Naive B cell (primary cell): Measurements from ENCODE around the gene PTGFR. TPM values are rescaled to one million over a fixed set of nuclear protein-coding genes. Genes with fewer than 3 reads are reported as not detected.

Source experiments
- ATAC-seq, 2 donors: fragments of 150-1000 bp; cut with Tn5 transposase; 2 replicates each; pipeline ENCODE4 v1.10.0; 2021; ENCODE audit warnings: low read depth in 2 of 2, mild to moderate bottlenecking in 2 of 2, moderate library complexity in 2 of 2
- DNase-seq: peaks from one replicate; pipeline ENCODE4 v3.0.0; 2022
- H3K27ac Mint-ChIP-seq, 6 donors: one replicate each; pipeline ENCODE4 v1.8.0; 2020 to 2022; ENCODE audit warnings: mild to moderate bottlenecking in 6 of 6, mixed read lengths in 6 of 6, moderate library complexity in 5 of 6, inconsistent platforms in 2 of 6
- H3K27me3 Mint-ChIP-seq, 3 donors: one replicate each; pipeline ENCODE4 v1.8.0; 2021 to 2022; ENCODE audit warnings: mixed read lengths in 3 of 3, mild to moderate bottlenecking in 1 of 3
- H3K36me3 Mint-ChIP-seq, 2 donors: one replicate each; pipeline ENCODE4 v1.8.0; 2020 to 2022; ENCODE audit warnings: mixed read lengths in 2 of 2, inconsistent platforms in 1 of 2, mild to moderate bottlenecking in 1 of 2
- H3K4me1 Mint-ChIP-seq, 3 donors: one replicate each; pipeline ENCODE4 v1.8.0; 2020 to 2022; ENCODE audit warnings: mixed read lengths in 3 of 3, inconsistent platforms in 1 of 3, mild to moderate bottlenecking in 1 of 3, moderate library complexity in 1 of 3
- H3K4me3 Mint-ChIP-seq, 8 donors: one replicate each; pipeline ENCODE4 v1.8.0; 2020 to 2022; ENCODE audit warnings: mild to moderate bottlenecking in 8 of 8, mixed read lengths in 8 of 8, moderate library complexity in 8 of 8, inconsistent platforms in 2 of 8
- H3K9me3 Mint-ChIP-seq, 7 donors: one replicate each; pipeline ENCODE4 v1.8.0; 2020 to 2022; ENCODE audit warnings: mixed read lengths in 7 of 7, mild to moderate bottlenecking in 5 of 7, inconsistent platforms in 2 of 7, moderate library complexity in 1 of 7
- polyA plus RNA-seq, 6 donors: library from polyadenylated mRNA; unstranded; fragments of 300-500 nt; fragmentation: Illumina TruSeq; gene quantifications; one replicate each; pipeline ENCODE4 v1.2.3, GENCODE V29; 2021; ENCODE audit warnings: low read depth in 6 of 6

Gene PTGFR
- polyA plus RNA-seq, 6 donors from 2014 or later = not detected

DNA sequence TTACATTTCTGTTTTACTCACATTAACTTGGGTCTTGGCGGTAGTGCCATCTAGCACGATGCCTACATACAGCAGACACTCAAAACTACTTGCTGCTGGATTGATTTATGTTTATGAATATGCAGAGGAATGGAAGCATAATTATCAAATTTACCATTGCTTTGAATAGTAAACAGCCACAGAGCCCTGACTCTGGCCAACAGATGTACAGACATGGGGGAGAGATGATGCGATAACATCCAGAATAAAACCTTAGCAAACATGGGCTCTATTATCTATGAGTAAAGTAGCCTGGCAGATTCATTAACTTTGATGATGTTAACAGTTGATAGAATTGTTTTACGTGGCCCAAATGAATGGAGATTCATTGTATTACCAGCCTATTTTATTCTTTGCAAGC is 42.8 kb downstream of the PTGFR start:
- Mint-ChIP-seq H3K4me3 (no peak overlapping the region), H3K4me1 (no peaks in the 10 kb centered on the region), H3K27ac (no peak overlapping the region), H3K36me3 (no peaks in the 10 kb centered on the region), H3K27me3 (peaks cover 0 to 5% (median 0%) of the 10 kb centered on the region in 3 donors), H3K9me3 (no peaks in the 10 kb centered on the region)
- ATAC-seq (no peak), DNase-seq (no peak)

DNA sequence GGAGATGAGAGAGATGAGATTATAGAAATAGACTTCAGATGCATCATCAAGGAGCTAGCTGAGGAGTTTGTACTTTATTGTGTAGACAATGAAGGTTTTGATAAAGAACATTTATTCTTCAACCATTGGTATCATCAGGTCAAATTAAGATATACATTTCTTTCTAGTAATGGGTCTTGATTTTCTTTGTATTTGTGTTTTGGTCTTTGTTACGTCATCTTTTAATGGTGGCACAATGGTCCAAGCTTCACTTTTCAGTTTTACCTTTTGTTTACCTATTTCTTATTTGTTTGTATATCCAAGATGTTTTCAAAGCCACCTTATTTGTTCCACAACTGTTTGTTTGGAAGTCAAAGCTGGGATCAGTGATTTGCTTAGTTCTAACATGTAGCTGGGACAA is 44.5 kb downstream of the PTGFR start:
- Mint-ChIP-seq H3K4me1 (no peaks in the 10 kb centered on the region), H3K27me3 (peaks cover 0 to 5% (median 0%) of the 10 kb centered on the region in 3 donors), H3K9me3 (no peaks in the 10 kb centered on the region), H3K4me3 (no peak overlapping the region), H3K36me3 (no peaks in the 10 kb centered on the region), H3K27ac (no peak overlapping the region)
- DNase-seq = no peak
- no peak for ATAC-seq

DNA sequence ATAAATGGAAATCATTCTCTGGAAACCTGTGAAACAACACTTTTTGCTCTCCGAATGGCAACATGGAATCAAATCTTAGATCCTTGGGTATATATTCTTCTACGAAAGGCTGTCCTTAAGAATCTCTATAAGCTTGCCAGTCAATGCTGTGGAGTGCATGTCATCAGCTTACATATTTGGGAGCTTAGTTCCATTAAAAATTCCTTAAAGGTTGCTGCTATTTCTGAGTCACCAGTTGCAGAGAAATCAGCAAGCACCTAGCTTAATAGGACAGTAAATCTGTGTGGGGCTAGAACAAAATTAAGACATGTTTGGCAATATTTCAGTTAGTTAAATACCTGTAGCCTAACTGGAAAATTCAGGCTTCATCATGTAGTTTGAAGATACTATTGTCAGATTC is 45.7 kb downstream of the PTGFR start:
- H3K9me3 Mint-ChIP-seq = peaks cover 1 to 5% (median 2%) of the 10 kb centered on the region in 7 donors
- no peaks in the 10 kb centered on the region for H3K36me3 Mint-ChIP-seq
- H3K4me1 Mint-ChIP-seq = no peaks in the 10 kb centered on the region
- ATAC-seq = no peak
- no peak overlapping the region for H3K27ac Mint-ChIP-seq
- no peak overlapping the region for H3K4me3 Mint-ChIP-seq
- H3K27me3 Mint-ChIP-seq = peaks cover 0 to 5% (median 0%) of the 10 kb centered on the region in 3 donors
- no peak for DNase-seq

DNA sequence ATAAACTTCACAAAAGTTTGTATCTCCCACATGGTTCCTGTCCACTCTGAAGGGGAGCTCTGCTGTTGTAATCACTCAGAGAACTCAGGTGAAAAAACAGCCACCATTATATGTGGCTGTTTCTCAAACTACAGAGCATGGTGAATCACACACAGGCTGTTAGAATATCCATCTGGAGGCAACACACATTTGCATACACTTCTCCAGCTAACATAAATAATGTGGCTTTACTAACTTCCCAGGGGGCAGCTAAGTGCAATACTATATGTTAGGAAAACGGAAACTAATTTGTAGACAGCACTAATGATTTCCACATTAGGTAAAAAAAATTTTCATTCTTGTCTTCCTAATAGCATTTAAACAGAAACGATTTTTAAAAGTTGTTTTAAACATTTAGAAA is 49.3 kb downstream of the PTGFR start:
- Mint-ChIP-seq H3K27ac (no peak overlapping the region), H3K9me3 (peaks cover 2 to 20% (median 11%) of the 10 kb centered on the region in 7 donors), H3K4me3 (no peak overlapping the region), H3K36me3 (no peaks in the 10 kb centered on the region), H3K27me3 (no peaks in the 10 kb centered on the region), H3K4me1 (no peaks in the 10 kb centered on the region)
- ATAC-seq (no peak), DNase-seq (no peak)

DNA sequence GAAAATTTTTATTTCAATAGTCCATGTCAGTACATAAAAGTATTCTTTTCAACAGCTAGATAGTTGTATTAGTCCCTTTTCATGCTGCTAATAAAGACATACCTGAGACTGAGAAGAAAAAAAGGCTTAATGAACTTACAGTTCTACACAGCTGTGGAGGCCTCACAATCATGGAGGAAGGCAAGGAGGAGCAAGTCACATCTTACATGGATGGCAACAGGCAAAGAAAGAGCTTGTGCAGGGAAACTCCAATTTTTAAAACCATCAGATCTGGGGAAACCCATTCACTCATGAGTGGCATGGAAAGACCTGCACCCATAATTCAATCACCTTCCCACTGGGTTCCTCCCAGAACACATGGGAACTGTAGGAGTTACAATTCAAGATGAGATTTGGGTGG is 50.7 kb downstream of the PTGFR start:
- ATAC-seq (no peak), DNase-seq (no peak)
- H3K36me3 Mint-ChIP-seq = no peaks in the 10 kb centered on the region
- no peaks in the 10 kb centered on the region for H3K4me1 Mint-ChIP-seq
- no peaks in the 10 kb centered on the region for H3K27me3 Mint-ChIP-seq
- H3K27ac Mint-ChIP-seq = no peak overlapping the region
- H3K4me3 Mint-ChIP-seq = no peak overlapping the region
- H3K9me3 Mint-ChIP-seq = peaks cover 2 to 20% (median 11%) of the 10 kb centered on the region in 7 donors

DNA sequence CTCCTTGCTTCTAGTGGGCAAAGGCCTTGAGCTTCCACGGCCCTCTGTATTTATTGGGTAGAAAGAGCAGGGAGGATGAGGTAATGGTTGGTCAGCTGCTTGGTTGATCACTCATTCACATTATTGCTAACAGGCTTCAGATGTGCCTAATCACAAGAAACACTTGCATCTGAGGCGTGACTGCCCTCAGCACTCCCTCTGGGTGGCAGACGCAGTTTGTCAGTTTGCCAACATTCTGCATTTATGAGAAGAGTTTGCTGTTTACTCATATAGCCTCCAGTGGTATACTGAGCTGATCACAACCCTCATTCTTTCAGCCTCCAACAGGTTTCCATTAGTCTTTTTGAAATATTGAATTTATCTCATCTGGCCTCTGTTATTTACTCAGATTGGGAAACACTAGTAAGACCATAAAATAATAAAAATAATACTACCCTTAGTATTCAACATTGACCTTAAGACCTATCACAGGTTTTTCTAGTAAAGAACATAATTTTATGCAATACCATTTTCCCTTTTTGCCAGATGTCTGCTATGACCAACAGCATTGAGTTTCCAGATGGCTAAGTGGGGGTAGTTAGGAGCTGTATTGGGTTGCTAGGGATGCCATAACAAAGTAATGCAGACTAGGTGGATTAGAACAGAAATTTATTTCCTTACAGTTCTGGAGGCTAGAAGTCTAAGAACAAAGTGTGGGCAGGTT is 53.3 kb downstream of the PTGFR start:
- Mint-ChIP-seq H3K4me3 (no peak overlapping the region), H3K4me1 (no peaks in the 10 kb centered on the region), H3K9me3 (peaks cover 4 to 28% (median 11%) of the 10 kb centered on the region in 7 donors), H3K27ac (no peak overlapping the region), H3K27me3 (no peaks in the 10 kb centered on the region), H3K36me3 (no peaks in the 10 kb centered on the region)
- DNase-seq (no peak), ATAC-seq (no peak)

DNA sequence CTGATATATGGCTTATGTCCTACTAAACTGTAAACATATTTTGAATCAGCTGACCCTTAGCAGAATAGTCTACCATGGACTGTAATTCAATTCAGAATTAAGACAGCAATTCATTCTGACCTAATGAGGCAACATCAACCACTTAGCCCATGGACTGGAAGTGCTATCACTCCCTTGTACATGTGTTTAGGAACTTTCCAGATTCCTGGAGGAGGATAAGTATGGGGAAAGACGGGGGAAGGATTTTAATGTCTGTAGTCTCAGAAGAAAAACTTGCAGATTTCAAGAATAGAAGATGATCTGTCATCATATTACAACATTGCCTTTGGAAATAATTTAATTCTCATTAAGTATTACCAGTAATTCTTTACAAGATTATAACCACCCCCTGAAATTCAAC is 56.3 kb downstream of the PTGFR start:
- Mint-ChIP-seq H3K27me3 (no peaks in the 10 kb centered on the region), H3K4me1 (no peaks in the 10 kb centered on the region), H3K4me3 (no peak overlapping the region), H3K27ac (no peak overlapping the region), H3K36me3 (no peaks in the 10 kb centered on the region), H3K9me3 (peaks cover 8 to 33% (median 19%) of the 10 kb centered on the region in 7 donors)
- no peak for DNase-seq
- ATAC-seq = no peak

DNA sequence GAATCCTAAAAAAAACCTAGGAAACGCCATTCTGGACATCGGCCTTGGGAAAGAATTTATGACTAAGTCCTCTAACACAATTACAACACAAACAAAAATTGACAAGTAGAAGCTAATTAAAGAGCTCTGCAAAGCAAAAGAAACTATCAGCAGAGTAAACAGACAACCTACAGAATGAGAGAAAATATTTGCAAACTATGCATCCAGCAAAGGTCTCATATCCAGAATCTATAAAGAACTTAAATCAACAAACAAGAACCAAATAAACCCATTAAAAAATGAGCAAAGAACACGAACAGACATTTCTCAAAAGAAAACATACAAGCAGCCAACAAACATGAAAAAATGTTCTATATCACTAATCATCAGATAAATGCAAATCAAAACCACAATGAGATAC is 58.6 kb downstream of the PTGFR start:
- no peak for ATAC-seq
- DNase-seq = no peak
- peaks cover 0 to 32% (median 20%) of the 10 kb centered on the region in 7 donors for H3K9me3 Mint-ChIP-seq
- no peaks in the 10 kb centered on the region for H3K4me1 Mint-ChIP-seq
- H3K27me3 Mint-ChIP-seq = no peaks in the 10 kb centered on the region
- H3K36me3 Mint-ChIP-seq = no peaks in the 10 kb centered on the region
- H3K4me3 Mint-ChIP-seq = no peak overlapping the region
- no peak overlapping the region for H3K27ac Mint-ChIP-seq

DNA sequence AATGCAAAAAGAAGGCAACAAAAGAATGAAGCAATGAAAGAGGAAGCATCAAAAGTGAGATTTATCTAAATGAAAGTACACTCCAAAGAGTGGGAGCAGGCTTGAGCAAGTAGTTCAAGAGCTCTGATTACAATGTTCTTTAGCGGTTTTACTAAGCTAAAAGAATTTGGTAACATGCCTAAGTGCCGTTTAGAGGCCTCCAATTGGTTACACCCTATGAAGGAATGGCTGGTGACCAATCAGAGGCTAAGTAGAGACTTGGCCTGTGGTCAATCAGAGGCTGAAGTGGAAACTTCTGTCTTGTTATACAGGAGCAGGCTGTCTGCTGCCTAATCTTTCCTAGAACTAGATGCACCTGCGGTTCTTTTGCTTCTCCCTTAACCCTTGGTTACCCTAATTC is 59.1 kb downstream of the PTGFR start:
- Mint-ChIP-seq H3K36me3 (no peaks in the 10 kb centered on the region), H3K4me1 (no peaks in the 10 kb centered on the region), H3K27ac (no peak overlapping the region), H3K9me3 (peaks cover 0 to 38% (median 19%) of the 10 kb centered on the region in 7 donors), H3K27me3 (no peaks in the 10 kb centered on the region), H3K4me3 (no peak overlapping the region)
- no peak for ATAC-seq
- DNase-seq = no peak

DNA sequence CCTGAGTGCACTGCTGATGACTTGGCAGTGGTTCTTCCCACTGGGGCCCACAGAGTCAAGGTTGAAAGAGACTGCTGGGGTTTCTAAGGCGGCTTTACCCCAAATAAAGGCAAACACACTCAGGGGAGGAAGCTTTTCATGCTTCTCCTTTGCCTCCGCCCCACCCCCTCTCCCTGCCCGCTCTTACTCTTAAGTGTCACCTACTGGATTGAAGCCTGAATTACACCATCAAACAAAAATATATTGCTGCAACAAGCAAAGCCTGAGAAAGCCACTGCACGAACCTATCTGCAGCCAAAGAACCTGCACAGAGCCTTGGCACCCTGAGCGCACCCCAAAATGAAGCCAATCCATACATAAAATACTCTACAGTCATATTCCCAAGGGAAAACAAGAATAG is 63.1 kb downstream of the PTGFR start:
- Mint-ChIP-seq H3K4me3 (no peak overlapping the region), H3K27me3 (no peaks in the 10 kb centered on the region), H3K4me1 (no peaks in the 10 kb centered on the region), H3K27ac (no peak overlapping the region), H3K36me3 (no peaks in the 10 kb centered on the region), H3K9me3 (peaks cover 5 to 48% (median 20%) of the 10 kb centered on the region in 7 donors)
- no peak for DNase-seq
- no peak for ATAC-seq

DNA sequence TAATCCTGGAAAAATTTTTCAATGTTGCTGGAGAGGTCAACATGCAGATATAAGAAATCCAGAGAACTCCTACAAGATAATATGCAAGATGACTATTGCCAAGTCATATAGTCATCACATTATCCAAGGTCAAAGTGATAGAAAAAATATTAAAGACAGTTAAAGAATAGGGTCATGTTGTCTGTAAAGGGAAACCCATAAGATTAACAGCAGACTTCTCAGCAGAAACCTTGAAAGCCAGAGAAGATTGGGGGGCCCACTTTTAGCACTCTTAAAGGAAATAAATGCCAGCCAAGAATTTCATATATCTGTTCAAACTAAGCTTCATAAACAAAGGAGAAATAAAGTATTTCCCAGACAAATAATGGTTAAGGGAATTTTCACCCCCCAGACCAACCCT is 64.1 kb downstream of the PTGFR start:
- H3K4me1 Mint-ChIP-seq = no peaks in the 10 kb centered on the region
- H3K9me3 Mint-ChIP-seq = peaks cover 5 to 38% (median 16%) of the 10 kb centered on the region in 7 donors
- no peak for DNase-seq
- no peak for ATAC-seq
- no peaks in the 10 kb centered on the region for H3K36me3 Mint-ChIP-seq
- no peaks in the 10 kb centered on the region for H3K27me3 Mint-ChIP-seq
- no peak overlapping the region for H3K27ac Mint-ChIP-seq
- H3K4me3 Mint-ChIP-seq = no peak overlapping the region

DNA sequence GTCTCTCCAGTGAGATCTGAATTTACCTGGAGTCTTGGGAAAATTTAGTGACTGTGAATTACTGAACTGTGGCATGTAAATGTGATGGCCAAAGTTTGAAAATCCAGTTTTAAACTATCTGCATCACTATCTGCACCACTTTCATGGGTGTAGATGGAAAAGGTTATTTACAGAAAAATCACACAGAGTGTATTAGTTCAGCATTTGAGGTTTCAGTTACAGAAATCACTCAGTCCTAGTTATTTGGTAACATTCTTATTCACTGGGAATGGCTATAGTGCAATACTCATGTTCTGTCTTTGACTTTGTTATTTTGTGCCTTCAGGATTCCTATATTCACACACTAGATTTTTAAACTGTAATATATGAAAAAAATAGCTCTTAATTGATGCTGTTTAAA is 68.9 kb downstream of the PTGFR start:
- no peaks in the 10 kb centered on the region for H3K27me3 Mint-ChIP-seq
- H3K4me1 Mint-ChIP-seq = no peaks in the 10 kb centered on the region
- DNase-seq (no peak), ATAC-seq (no peak)
- no peak overlapping the region for H3K4me3 Mint-ChIP-seq
- no peak overlapping the region for H3K27ac Mint-ChIP-seq
- peaks cover 0 to 29% (median 6%) of the 10 kb centered on the region in 7 donors for H3K9me3 Mint-ChIP-seq
- no peaks in the 10 kb centered on the region for H3K36me3 Mint-ChIP-seq

DNA sequence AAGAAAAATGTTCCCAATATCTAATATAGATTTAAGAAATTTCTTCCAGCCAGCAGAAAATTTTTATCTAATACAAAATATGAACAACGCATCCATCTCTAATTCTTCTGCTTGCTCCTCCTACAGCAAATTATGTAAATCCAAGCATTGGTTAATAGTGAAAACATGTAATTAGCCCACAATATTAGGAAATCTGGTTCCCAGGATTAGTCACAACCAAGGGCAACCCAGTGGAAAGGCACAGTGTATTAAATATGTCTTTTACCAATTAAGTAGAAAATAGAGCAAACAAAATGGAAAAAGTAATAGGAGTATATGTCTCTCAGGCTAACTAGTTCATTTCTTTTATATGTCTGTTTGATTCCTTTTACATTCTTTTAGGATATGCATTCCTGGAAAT is 70.0 kb downstream of the PTGFR start:
- Mint-ChIP-seq H3K27me3 (no peaks in the 10 kb centered on the region), H3K36me3 (no peaks in the 10 kb centered on the region), H3K4me3 (no peak overlapping the region), H3K4me1 (no peaks in the 10 kb centered on the region), H3K27ac (no peak overlapping the region), H3K9me3 (peaks cover 0 to 26% (median 6%) of the 10 kb centered on the region in 7 donors)
- ATAC-seq (no peak), DNase-seq (no peak)

DNA sequence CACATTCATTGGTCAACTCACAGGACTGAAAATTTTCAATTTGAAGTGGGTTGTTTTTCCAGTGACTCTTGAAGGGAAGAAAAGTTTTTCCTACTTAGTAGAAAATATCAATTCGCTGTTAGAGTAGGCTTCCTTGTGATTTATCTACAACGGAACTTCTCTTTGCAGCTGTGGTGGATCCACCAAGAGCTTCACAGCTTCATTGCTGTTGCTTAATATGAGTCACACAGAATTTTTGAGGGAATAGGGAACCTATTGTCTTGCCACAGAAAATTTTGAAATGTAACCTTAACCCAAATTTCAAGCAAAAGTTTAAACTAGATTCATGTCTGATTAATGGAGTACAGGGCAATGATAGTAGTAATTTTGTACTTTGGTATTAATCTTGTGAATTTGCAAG is 71.1 kb downstream of the PTGFR start:
- no peaks in the 10 kb centered on the region for H3K27me3 Mint-ChIP-seq
- ATAC-seq (no peak), DNase-seq (no peak)
- no peaks in the 10 kb centered on the region for H3K4me1 Mint-ChIP-seq
- no peaks in the 10 kb centered on the region for H3K36me3 Mint-ChIP-seq
- H3K27ac Mint-ChIP-seq = no peak overlapping the region
- H3K9me3 Mint-ChIP-seq = peaks cover 0 to 18% (median 4%) of the 10 kb centered on the region in 7 donors
- no peak overlapping the region for H3K4me3 Mint-ChIP-seq

DNA sequence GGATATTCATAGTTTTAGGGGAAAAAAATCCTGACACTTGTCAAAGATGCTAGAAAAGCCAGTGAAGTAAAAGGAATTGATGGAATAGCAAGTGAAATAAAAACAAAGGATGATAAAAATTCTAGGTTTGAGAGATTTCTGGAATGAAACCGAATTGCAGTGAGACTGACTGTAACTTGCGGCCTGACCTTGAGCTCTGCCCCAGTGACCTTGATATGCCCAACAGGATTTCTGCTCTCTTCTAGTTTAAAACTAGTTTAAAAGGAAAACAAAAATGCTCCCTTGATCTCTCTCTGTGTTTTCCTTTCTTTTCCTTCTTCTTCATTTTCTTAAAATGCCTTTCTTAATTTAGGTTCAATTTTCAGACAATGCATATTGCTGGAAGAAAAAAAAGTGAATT is 74.6 kb downstream of the PTGFR start:
- Mint-ChIP-seq H3K4me1 (no peaks in the 10 kb centered on the region), H3K4me3 (no peak overlapping the region), H3K27ac (no peak overlapping the region), H3K36me3 (no peaks in the 10 kb centered on the region), H3K27me3 (no peaks in the 10 kb centered on the region), H3K9me3 (peaks cover 0 to 11% (median 0%) of the 10 kb centered on the region in 7 donors)
- ATAC-seq (no peak), DNase-seq (no peak)
